GM19099 (cell line): Measurements from ENCODE around the gene PEAR1.

Source experiments
- POLR2A ChIP-seq: IDR thresholded peaks from 3 replicates; pipeline ENCODE4 v1.6.1; 2011; ENCODE audit warnings: low read depth; ENCODE audit not compliant: insufficient read length; ENCODE audit errors: extremely low read depth

PEAR1 gene

DNA sequence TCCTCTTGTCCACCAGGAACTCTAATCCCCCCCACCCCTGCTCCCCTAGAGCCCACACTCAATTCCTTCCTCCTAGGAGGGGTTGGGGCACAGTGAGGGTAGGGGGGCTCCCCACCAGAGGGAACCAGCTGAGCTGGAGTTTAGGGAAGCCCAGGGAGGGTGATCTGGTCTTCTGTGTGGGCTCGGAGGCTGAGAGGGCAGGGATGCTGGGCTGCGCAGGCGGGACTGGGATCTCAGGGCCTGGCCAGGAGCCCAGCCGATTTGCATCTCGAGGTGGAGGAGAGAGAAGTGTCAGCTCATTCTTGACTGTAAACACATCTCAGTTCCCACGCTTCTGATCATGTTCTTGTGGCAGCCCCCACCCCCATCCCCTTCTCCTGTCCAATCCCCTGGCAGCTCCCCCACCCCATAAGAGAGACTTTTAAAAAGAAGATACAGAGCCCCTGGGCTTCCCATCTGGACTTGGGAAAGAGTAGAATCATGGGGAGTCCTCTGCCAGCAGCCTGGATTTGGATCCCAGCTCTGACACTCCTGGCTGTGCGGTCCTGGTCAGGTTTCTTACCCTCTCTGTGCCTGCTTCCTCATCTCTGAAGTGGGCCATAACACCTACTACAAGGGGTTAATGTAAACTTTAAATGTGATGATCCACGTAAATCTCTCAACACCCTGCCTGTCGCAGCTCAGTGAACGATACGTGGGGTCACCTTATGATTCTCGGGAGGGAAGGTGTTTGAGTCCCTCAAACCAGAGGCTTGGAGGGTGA is 6.6 kb downstream of the PEAR1 start:
- TF ChIP-seq POLR2A, result no peak

DNA sequence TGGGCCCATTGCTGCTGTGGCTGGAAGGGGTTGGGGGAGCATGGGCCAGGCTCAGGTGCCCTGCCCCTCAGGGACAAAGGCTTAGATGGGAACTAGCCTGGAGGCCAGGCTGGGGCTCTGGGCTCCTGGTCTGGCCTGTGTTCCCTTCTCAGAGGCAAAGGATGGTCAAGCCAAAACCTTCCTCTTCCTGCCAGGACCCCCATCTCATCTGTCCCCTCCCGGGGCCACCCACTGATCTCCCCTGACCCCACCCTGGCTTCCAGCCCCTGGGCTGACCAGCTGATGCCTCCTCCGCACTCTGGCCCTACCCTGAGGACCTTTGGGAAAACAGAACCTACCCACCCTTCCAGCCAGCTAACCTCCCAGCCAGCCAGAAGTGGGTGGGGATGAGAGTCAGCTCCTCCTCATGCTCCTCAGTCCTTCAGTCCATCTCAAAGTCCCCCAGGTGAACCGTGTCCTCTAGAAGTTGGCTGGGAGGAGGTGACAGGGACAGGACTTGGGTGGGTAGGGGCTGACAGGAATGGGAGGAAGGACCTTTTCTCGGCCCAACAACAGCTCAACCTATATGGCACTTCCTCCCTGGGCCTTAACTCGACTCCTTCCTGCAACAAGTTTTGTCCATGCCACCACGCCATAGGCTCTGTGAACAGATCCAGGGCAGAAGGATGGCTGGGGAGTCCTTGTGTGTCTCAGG is 7.5 kb downstream of the PEAR1 start:
- TF ChIP-seq POLR2A, result no peak

DNA sequence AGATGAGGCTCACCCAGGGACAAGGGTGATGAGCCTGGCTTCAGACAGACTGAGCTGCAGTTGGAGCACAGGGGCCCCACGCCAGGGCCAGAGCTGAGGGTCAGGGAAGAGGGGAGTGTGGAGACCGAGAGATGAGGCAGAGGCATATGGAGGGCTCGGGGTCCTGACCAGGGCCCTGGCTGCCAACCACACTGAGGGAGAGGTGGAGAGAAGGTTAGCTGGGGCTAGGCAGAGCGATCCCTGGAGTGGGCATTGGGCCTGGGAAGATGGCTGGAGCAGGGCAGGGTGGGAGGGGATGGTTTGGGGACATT is 8.0 kb downstream of the PEAR1 start:
- TF ChIP-seq POLR2A, result no peak

GRCh38 chr1:156901966-156902915 is 8.7 kb downstream of the PEAR1 start:
- TF ChIP-seq POLR2A, result no peak

GRCh38 chr1:156903328-156904091 is 10.0 kb downstream of the PEAR1 start:
- no peak for TF ChIP-seq POLR2A

- TF ChIP-seq POLR2A, result no peak
Observed at GRCh38 chr1:156904187-156904959, 10.9 kb downstream of the PEAR1 start.

- TF ChIP-seq POLR2A, result no peak
Observed at GRCh38 chr1:156905176-156905575, 11.7 kb downstream of the PEAR1 start.

DNA sequence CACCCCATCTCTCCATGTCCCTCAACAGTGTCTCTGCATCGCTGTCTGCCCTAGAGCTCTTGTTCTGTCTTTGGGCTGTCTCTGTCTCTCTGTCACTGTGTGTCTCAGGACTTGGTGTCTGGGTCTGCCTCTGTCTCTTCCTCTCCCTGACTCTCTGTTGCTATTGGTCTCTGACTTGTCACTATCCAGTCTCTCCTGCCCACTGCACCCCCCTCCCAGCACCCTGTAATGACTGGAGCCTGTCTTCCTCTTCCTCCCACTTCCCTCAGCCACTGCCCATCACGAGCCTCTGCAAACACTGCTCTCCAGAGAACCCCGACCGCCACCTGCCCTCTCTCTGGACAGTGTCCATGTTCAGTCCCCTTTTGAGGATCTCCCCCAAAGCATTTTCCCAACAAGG is 12.1 kb downstream of the PEAR1 start:
- no peak for TF ChIP-seq POLR2A

DNA sequence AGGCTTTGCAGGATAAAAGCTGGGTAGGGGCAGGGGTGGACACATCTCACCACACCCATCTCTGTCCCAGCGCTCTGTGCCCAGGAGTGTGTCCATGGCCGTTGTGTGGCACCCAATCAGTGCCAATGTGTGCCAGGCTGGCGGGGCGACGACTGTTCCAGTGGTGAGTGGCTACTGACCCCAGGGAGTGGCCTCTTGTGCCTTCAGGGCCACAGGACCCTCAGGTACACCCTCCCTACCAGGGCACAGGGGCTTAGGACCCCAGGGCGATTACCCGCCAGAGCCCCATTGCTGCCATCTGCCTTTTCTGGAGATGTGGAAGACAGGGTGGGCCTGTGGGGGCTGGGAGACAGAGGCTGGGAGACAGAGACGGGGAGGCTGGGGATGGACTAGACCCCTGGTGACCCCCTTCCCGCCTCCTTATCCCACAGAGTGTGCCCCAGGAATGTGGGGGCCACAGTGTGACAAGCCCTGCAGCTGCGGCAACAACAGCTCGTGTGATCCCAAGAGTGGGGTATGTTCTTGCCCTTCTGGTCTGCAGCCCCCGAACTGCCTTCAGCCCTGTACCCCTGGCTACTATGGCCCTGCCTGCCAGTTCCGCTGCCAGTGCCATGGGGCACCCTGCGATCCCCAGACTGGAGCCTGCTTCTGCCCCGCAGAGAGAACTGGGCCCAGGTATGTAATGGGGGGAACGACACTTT is 12.8 kb downstream of the PEAR1 start:
- TF ChIP-seq POLR2A, result no peak

DNA sequence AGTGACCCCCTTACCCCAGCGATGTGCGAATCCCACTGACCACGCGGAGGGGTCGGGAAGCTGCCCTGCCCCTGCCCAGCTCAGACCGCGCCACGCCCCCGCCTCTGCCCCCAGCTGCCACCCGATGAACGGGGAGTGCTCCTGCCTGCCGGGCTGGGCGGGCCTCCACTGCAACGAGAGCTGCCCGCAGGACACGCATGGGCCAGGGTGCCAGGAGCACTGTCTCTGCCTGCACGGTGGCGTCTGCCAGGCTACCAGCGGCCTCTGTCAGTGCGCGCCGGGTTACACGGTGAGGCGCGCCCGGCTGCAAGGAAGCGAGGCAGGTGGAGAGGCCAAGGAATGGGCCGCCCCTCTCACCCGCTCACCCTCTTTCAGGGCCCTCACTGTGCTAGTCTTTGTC is 15.0 kb downstream of the PEAR1 start:
- no peak for TF ChIP-seq POLR2A

GRCh38 chr1:156908955-156909354 is 15.4 kb downstream of the PEAR1 start:
- no peak for TF ChIP-seq POLR2A

DNA sequence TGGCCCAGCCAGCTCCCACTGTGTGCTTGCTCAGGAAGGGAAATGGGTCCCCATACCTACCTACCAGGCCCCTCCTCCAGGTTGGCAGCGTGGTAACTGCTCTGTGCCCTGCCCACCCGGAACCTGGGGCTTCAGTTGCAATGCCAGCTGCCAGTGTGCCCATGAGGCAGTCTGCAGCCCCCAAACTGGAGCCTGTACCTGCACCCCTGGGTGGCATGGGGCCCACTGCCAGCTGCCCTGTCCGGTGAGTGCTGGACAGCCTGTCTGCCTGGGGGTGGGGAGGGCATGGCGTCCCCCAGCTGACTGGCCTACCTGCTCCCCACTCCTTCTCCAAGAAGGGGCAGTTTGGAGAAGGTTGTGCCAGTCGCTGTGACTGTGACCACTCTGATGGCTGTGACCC is 16.2 kb downstream of the PEAR1 start:
- no peak for TF ChIP-seq POLR2A

DNA sequence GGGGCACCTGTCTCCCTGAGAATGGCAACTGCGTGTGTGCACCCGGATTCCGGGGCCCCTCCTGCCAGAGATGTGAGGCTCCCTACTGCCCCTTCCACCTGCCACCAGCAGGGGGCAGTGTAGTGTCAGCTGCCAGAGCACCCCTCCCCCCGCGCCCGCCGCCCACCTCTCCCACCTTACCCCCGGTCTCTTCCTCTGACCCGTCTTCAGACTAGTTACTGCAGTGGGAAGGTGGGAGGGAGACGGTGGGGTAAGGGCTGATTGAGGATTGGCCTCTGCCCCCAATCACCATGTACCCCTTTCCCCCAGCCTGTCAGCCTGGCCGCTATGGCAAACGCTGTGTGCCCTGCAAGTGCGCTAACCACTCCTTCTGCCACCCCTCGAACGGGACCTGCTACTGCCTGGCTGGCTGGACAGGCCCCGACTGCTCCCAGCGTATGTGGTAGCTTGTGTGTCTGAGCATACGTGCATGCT is 16.8 kb downstream of the PEAR1 start:
- no peak for TF ChIP-seq POLR2A
